Right forelimb (tissue), 1 donor: ENCODE results near the gene SDCBP2.
"Not testable (repeated sequence)": the region's sequence is repeated elsewhere in the genome, so short reads cannot be mapped to it uniquely, and the experiment has no call there.

ENCODE experiments used
- DNase-seq: peaks from one replicate; pipeline ENCODE4 v3.0.0-alpha.2; 2018

Gene SDCBP2

DNA sequence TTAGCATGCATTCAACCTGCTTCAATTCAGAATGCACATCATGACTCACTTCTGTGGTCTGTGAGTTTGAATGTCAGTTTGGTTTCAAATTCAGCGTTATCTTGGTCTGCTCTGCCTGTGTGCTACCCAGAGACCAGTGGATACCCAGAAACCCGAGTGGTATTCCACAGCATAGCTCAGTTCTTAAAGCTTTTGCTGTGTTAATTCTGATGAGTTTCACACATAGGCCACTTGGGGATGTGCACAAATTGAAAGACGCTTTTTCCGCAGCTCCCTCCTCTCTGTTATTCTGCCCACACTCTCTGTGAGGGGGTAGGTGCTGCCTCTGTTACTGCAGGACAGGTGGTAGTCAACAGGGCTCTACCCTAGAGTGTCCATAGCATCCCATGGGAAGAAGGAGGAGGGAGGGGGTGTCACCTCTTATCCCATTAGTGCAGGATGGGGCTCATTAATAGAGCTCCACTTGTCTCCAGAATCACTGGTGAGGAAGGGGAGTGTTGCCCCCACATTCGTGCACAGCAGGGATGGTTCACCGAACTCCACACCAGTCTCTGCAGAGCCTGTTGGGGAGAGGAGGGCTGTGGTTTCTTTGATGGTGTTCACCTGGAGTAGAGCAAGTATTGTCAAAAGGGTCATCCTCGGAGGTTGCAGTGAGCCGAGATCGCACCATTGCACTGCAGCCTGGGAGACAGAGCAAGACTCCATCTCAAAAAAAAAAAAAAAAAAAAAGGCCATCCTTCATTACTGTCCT, 29.2 kb upstream of the SDCBP2 start:
- DNase-seq = no peak

DNA sequence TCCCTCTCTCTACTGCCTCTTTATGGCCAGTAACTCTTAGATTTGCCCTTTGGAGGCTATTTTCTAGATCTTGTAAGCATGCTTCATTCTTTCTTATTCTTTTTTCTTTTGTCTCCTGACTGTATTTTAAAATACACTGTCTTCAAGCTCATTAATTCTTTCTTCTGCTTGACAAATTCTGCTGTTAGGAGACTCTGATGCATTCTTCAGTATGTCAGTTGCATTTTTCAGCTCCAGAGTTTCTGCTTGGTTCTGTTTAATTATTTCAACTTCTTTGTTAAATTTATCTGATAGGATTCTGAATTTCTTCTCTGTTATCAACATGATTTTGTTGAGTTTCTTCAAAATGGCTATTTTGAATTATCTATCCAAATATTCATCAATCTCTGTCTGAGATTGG, 25.0 kb upstream of the SDCBP2 start:
- DNase-seq = no peak

- no peak for DNase-seq
These were observed 17.5 kb upstream of the SDCBP2 start for GRCh38 chr20:1346315-1346969.

DNA sequence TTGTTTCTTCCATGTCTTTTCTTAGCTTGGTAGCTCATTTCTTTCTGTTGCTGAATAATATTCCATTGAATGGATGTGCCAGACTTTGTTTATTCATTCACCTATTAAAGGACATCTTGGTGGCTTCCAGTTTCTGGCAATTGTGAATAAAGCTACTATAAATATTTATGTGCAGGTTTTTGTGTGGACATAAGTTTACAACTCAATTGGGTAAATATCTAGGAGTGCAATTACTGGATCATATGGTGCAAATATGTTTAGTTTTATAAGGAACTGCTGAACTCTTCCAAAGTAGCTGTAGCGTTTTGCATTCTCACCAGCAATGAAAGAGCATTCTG, 16.8 kb upstream of the SDCBP2 start:
- no peak for DNase-seq

GRCh38 chr20:1345030-1345755, 16.3 kb upstream of the SDCBP2 start:
- no peak for DNase-seq

DNA sequence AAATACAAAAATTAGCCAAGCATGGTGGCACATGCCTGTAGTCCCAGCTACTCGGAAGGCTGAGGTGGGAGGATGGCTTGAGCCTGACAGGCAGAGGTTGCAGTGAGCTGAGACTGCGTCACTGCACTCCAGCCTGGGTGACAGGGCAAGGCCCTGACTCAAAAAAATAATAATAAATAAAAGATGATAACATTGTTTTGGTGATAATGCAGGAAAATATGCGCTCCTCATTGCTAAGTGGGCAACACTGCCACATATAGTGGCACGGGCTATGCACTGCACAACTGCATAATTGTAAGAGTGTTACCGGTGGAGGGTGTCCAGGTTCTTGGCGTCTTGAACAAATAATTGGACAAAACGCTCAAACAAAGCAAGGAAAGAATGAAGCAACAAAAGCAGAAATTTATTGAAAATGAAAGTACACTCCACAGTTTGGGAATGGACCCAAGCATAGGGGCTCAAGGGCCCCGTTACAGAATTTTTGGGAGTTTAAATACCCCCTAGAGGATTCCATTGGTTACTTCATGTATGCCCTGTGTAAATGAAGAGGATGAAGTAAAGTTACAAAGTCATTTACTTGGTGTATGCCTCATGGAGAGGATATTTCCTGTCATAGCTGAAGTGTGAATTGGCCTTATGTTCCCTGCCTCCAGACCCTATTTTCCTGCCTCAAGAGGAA, 14.6 kb upstream of the SDCBP2 start:
- DNase-seq = not testable (repeated sequence)

DNA sequence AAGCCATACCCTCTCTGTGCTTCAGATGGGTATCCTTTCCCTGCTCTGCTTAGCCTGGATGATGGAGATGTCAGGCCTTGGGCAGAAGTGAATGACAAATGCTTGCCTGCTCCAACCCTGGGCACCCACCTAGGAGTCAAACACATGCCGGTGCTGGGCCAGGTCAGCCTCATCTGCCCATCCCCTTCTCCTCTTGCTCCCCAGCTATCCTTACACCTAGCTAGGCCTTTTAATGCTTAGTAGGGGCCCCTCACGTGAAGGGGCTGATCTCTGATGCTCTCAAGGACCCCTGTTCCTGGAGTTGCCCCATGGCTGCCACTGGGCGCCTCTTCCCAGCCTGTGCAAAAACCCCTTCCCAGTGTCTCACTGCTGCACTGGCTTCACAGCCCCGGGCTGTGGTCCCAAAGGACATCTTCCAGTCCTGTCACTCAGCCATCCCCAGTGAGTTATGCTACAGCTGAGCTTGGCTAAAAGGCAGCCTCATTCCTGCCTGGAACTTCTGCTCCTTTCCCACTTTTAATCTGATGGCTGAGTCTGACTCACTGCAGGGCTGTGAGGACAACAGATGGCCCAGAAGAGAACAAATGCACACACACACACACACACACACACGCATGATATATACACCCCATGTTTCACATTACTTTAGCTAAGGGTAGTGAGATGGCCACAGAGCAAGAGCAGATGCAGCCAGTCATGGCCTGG, 12.8 kb upstream of the SDCBP2 start:
- no peak for DNase-seq

- DNase-seq = no peak
These were observed 9.9 kb upstream of the SDCBP2 start for GRCh38 chr20:1338801-1339200.

- DNase-seq = no peak
These were observed 9.2 kb upstream of the SDCBP2 start for GRCh38 chr20:1338096-1338495.

GRCh38 chr20:1337441-1337840, 8.5 kb upstream of the SDCBP2 start:
- no peak for DNase-seq

DNA sequence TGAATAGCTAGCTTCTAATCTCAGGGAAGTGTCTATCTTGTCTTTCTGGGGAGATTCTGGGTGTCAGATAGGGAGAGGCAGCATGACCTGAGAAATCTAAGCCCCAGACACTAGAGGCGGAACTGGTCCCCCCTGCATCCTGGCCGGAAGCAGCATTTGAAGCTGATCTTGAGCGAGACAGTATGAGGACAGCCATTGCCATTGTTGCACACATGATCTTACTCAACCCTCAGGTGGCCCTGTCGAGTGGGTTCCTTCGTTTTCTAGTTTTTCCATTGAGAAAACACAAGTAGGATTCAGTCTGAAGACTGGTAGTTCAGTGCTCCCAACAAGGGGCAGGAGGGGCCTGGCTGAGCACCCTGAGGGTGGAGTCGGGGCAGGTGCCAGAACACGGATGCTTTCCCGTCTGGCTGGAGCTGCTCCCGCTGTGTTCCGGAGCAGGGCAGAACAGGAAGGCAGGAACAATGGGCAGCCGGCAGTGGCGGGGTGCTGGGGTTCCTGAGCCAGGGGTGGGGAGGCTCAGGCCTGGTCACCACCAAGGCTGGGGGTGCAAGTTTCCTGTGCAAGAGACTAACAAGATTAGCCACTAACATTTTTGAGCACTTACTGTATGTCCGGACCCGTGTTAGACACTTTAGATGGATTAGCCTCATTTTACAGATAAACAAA, 7.9 kb upstream of the SDCBP2 start:
- DNase-seq = no peak

DNA sequence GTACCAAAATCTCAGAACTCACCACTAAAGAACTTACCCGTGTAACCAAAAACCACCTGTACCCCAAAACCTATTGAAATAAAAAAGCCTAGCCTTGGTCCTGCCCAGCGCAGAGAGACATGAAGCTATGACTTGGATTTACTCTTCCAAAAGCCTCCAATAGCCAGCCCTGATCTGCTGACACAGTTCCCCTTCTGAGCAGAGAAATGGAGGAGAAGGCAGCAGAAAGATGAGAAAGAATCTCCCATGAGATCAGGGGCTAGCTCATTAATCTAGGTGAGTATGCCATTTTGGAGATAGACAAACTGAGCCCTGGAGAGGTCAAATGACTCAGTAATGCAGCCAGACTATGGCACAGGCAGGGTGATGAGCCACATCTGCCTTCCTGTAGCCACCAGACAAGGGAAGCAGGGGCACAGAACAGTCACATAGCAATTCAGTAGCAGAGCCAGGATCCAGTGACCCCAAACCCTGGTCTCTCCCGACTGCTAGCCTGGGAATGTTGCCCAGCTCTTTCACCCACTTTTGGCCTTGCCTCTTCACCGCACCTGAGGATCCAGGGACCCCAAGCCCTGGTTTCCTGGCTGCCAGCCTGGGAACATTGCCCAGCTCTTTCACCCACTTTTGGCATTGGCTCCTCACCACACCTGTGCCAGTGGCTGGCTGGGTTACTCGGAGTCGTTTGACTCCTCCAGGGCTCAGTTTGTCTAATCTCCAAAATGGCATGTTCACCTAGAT, 7.2 kb upstream of the SDCBP2 start:
- DNase-seq = no peak

- no peak for DNase-seq
These were observed 5.8 kb upstream of the SDCBP2 start for GRCh38 chr20:1334761-1335160.

GRCh38 chr20:1334370-1334731, 5.4 kb upstream of the SDCBP2 start:
- no peak for DNase-seq

GRCh38 chr20:1333462-1334369, 4.8 kb upstream of the SDCBP2 start:
- DNase-seq = no peak

- DNase-seq = no peak
These were observed 3.9 kb upstream of the SDCBP2 start for GRCh38 chr20:1332749-1333300.

GRCh38 chr20:1331801-1332453, 3.0 kb upstream of the SDCBP2 start:
- no peak for DNase-seq

DNA sequence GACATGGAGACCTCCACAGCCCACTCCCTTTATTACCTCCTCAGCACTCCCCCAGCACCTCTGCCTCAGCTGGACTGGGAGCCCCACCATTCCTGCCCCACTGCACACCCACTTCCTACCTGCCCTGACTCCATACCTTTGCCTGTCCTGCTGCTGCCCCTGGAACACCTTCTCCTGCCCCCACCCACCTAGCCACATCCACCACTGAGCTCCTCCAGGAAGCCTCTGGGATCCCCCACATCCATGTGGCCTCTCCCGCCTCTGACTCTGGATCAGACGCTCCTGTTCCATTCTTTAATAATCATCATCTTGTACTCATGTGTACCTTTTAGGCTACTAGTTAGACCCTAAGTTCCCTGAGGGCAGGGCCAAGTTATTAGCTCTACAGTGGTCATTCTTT, 2.2 kb upstream of the SDCBP2 start:
- no peak for DNase-seq

DNA sequence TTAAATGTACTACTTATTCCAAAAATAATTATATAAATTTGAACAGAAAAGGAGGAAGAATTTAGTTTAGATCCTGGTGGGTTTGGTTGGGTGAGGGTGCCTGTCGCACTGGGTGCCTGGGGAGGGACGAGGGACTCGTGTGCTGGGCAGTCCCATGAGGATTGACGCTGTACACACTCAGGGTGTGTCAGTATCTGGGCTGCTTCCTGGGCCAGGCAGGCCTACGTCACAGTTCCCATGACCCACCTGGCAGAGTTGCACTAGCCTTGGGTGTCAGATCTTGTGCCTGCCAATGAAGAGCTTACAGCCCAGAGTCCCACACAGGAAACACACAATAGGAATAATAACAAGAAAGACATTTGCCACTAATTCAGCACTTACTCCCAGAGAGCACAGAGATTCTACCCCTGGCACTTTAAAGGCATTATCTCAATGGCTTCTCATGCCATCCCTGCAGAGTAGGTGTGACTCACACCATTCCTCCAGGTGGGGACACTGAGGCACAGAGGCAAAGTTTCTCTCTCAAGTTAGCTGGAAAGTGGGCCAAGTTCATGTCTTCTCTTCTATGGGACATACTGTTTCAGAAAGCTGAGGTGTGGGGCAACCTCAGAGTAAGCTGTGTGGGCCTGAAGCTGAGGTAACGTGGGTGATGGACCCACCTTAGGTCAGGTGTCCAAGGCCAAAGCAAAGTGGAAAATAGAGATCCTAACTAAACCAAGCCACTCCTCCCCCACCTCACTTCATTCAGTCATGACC, 1.3 kb upstream of the SDCBP2 start:
- no peak for DNase-seq
